GM21423 (cell line): ENCODE measurements around the gene USP21.

Source experiments
- ATAC-seq: cut with Tn5 transposase; IDR thresholded peaks from one replicate; pipeline ENCODE4 v1.9.1; 2021; ENCODE audit warnings: mild to moderate bottlenecking, moderate library complexity; ENCODE audit not compliant: unreplicated experiment

Gene USP21

GRCh38 chr1:161214369-161214768 lies 55.1 kb downstream of the USP21 start:
- no peak for ATAC-seq

- ATAC-seq, result no peak
Measured at GRCh38 chr1:161215076-161215475, 55.8 kb downstream of the USP21 start, which contains the start of gene FCER1G. Gene FCER1G, plus strand, starts transcription at chr1:161215295. Its CDS starts 27 bp downstream, at chr1:161215322.
